Right lobe of liver (tissue), 4 donors: Measurements from ENCODE around the gene EPHB1.

ENCODE experiments used
- CTCF ChIP-seq, 4 donors: fragments of 200-600 bp in 3 of 4; fragments of 450-650 bp in 1 of 4; IDR thresholded peaks; one replicate each; pipeline versions ENCODE4 v1.5.1 to v1.8.0; 2016 to 2022; ENCODE audit warnings: antibody characterized with exemption in 4 of 4, mild to moderate bottlenecking in 2 of 4
- POLR2A ChIP-seq: fragments of 450-650 bp; IDR thresholded peaks from one replicate; pipeline ENCODE4 v1.6.1; 2017; ENCODE audit warnings: antibody characterized with exemption, mild to moderate bottlenecking
- donor health status: DM: no; HTN: no; CAD: no.
- donor health status: DM: no; HTN: no; CAD: no.
- donor health status: DM: no; HTN: yes; CAD: no.

- TF ChIP-seq CTCF (IDR thresholded peaks at IDR 0.05) (no peak), POLR2A (no peak)
Measured at GRCh38 chr3:134949150-134949549, 154.1 kb downstream of the EPHB1 start.
